ENCODE results near the gene NSMCE3. TPM values are rescaled to one million over a fixed set of nuclear protein-coding genes. Genes with fewer than 3 reads are reported as not detected.
A peak's percentile ranks its signal among the peaks of the same experiment; 100 is the strongest.

NSMCE3 gene
- total RNA-seq (2014; rRNA removed; shearing (Covaris generic)): 12.1 and 13.5 TPM in 2 replicates

DNA sequence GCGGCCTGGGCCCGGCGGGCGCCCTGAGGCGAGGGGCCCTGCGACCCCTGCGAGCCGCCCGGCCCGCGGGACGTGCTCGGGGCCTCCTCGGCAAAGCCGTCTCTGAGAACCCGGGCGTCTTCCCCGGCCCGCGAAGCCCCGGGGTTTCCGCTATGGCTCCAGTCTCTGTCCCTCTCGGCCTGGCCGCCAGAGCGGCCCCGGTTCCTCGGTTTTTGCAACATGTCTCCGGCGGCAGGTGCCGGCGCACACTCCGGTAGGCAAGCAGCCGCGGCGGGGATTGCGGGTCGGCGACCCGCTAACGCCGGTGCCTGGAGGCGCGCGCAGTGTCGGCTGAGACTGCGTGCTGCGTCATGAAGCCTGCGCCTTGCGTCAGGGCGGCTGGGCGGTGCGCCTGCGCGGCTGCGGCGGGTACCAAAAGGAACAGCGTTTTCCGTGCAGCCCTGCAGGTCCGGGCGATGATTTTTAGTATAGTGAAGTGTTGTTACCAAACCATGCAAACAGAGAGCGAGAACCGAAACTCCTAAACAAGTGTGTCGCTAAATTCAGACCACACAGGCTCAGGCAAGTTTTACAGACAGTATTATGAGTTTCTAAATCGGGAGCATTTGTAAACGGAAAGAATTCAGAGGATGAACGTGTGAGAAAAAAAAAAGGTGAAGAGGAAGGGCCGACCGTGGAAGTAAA is at the start of gene NSMCE3:
Gene NSMCE3, minus strand, starts transcription at position 338 of the 684 bp plus-strand sequence. Its CDS starts 117 bp downstream, at position 221.
- peak; percentile 59 for DNase-seq (ENCODE audit: low spot score)

DNA sequence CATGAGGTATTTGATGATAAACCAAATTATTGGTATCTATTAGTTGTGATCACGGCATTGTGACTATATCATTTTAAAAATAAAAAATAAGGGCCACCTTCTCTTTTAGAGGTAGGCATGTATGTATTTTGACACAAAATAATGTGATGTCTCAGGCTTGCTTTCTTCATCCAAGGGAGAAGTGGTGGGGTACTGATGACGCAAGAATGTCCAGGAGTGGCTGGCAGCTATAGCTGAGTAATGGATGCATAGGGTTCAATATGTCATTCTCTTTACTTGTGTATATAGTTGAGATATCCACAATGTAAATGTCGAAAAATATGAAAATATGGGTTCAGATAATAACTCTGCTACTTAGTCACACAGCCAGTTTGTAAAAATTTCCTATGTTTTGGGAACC is 46.8 kb upstream of the NSMCE3 start:
- no peak for DNase-seq (ENCODE audit: low spot score)

DNA sequence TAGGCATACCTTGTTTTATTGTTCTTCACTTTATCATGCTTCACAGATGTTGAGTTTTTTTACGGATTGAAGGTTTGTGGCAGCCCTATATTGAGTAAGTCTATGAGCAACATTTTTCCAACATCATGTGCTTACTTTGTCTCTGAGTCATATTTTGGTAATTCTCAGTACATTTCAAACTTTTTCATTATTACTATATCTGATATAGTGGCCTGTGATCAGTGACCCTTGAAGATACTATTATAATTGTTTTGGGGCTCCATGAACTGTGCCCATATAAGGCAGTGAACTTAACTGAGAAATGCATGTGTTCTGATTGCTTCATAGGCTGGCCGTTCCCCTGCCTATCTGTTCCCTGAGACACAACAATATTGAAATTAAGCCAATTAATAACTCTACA is 42.8 kb upstream of the NSMCE3 start:
- no peak for DNase-seq (ENCODE audit: low spot score)

DNA sequence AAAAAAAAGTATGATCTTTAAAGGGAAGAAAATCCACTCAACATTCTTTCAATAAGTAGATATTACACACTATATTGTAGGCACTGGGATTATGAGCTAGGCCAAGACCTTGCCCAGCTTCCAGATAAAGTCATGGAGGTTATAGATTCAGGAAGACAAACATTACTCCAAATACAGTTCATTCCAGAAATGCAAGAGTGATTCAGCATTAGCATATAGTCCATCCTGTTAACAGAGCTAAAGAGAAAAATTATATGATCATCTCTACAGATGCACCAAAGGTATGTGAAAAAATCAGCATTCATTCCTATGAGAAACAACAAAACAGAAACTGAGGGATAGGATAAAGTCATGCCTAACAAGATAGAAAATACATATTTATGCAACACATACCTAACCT is 42.1 kb upstream of the NSMCE3 start:
- DNase-seq (ENCODE audit: low spot score): no peak

DNA sequence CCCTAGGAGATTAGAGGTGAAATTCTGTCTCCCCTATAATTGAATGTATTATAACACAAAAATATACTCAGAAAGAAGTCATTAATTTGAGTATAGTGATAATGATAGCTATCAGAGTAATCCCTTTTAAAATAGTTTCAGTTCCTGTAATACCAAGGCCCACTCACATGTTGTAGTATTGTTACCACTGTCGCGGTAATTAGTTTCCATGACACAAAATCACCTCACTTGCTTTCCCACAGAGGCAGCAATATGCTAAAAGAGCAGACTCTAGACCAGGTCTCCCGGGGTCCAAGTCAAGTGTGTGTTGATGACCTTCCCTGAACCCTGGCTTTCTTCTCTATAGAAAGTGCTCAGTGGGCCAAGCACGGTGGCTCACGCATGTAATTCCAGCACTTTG is 39.5 kb upstream of the NSMCE3 start:
- no peak for DNase-seq (ENCODE audit: low spot score)

DNA sequence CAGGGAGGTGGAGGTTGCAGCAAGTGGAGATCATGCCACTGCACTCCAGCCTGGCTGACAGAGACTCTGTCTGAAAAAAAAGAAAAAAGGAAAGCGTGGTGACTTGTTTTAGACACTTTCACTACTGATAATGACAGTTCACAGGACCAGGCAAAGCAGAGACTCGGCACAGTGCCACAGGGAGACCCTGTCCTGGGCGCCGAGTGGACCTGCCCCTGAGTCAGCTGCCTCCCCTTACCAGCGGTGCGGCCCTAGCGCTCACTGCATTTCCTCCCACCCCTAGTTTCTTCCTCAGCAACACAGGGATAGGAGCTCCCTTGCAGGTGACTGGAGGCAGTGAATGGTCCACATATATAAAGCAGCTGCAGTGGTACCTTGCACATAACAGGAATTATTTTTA is 38.7 kb upstream of the NSMCE3 start:
- no peak for DNase-seq (ENCODE audit: low spot score)

DNA sequence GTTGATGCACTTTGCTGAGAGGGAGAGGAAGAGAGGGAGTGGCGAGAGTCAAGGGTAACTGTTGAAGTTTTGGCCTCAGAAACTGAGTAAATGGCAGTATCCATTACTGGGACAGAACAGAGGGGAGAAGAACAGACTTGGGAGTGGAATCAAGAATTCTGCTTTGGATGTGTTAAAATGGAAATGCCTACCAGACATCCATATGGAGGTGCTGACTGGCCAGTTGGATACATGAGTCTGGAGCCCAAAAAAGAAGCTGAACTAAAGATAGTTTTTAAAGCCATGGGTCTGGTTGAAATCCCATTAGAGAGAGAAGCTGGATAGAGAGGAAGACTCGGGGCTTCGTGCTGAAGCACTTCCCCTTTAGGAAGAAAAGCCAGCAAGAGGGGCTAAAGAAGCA is 35.9 kb upstream of the NSMCE3 start:
- DNase-seq (ENCODE audit: low spot score): no peak

DNA sequence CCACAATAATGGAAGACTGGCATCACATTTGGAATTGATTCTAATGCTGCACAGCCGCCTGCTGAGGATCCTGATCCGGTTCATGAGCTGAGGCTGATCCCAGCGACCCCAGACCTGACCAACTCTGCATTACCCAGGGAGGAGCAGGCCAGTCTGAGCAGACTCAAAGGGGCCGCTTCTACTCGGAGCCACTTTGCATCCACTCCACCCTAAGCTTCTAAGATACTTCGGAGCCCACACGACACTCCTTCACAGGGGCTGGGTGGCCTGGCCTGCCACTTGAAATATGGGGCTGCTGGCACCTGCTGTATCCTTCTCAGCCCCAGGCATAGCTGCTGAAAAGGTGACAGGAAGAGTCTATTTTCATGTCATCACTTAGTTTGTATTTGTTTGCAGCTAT is 33.2 kb upstream of the NSMCE3 start:
- DNase-seq (ENCODE audit: low spot score): no peak

DNA sequence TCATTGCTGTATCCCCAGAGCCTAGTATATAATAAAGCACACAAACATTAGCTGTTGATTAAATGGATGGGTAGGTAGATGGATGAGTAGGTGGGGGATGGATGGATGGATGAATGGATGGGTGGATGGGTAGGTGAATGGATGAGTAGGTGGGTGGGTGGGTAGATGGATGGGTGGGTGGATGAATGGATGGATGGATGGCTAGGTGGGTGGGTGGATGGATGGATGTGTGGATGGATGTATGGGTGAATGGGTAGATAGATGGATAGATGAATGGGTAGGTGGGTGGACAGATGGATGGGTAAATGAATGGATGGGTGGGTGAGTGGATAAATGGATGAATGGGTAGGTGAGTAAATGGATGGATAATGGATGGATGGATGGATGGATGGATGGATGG is 30.2 kb upstream of the NSMCE3 start:
- no peak for DNase-seq (ENCODE audit: low spot score)

DNA sequence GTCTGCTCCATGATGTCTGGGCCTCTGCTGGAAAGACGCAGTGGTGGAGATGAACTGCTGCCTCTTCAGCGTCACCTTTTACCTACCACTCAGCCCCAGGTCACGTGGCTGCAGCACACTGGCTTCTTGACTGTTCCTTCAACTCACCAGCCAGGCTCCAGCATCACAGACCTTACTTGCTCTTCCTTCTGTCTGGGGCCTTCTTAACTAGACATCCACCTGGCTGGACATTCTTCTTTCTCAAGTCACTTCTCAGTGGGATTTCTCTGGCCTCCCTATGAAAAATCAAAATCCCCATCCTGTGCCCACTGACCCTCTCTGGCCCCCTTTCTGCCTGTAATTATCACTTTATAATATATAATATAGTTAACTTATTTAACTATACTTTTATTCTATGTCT is 29.7 kb upstream of the NSMCE3 start:
- DNase-seq (ENCODE audit: low spot score): no peak

DNA sequence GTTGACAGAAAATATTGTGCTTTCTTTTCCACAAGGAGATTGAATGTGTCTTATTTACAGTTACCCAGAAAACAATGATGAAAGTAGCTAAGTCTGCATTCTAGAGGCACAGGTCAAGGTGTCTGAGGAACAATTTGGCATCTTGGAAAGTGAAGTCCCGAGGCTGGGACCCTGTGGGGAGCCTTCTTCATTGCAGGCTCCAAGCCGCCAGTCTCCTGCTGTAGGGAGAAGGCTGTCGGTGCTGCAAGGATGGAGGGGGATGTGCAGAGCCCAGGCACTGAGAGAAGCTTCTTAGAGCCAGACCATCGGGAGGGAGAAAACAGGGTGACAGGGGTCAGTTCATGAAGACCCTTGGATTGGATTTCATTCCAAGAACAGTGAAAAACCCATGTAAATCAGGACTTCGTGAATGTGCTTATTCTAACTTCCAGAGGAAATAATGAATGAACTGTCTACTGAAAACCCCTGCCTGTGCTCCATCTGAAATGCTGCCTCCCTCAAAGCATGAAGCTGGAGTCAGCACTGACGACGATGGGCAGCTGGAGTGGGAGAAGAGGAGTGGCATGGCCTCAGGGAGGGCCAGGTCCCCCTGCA is 25.2 kb upstream of the NSMCE3 start:
- DNase-seq (ENCODE audit: low spot score): no peak

DNA sequence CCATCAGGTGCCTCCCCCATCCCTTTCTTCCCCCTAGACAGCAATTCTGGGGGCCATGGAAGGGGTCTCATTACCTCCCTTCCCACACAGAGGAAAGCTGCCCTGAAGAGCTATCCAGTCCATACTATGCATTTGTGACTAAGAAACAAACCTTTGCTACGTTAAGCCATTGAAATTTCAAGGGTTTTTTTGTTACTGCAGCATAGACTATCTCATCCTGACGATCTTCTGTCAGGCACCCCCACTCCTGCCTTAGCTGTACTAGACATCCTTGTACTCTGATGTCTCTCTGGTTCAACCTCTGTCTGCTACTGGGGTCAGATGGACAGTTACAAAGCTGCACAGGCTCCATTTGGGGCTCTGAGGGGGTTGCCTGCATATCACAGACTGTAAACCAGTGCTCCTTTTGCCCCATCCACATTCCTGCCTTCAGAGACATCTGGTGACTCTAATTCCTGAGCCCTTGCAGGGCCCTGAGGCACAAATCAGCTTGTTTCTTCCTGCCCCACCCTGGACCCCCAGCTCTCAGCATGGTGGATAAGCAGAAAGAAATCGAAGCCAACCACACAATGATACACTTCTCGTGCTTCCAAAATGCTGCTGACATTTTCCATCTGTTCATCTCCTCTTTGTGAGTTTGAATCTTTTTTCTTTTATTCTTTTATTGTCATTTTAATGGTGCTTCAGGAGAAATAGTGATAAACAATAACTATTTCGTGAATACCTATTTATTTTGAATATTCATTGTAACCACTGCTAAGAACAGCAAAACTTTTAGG is 21.6 kb upstream of the NSMCE3 start:
- DNase-seq (ENCODE audit: low spot score): no peak

DNA sequence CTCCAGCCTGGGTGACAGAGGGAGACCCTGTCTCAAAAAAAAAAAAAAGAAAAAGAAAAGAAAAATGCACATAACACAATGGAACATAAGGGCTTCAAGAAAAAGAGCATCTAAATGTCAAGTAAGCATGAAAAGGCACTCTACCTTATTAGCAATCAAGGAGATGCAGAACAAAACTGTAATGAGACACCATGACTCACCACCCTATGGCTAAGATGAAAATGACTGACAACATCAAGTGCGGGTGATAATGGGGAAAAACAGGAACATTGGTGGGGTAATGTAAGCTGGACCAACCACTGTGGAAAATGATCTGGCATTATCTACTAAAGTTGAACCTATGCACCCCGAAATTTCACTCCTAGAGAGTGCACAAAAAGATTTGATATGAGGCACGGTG is 19.6 kb upstream of the NSMCE3 start:
- DNase-seq (ENCODE audit: low spot score): no peak

DNA sequence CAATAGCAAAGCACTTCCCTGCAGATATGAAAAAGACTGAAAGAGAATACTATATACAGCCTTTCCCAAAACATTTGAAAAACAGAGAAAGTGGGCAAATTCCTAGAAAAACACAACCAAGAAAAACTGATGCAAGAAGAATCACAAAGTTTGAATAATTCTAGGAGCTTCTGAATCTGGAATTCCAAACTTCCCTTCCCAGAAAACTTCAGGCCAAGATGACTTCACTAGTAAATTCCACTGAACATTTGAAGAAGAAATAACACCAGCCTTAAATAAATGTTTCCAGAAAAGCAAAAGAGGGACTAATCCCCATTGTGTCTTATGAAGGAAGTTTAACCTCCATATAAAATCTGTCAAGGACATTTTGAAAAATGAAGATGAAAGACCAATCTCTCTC is 15.8 kb upstream of the NSMCE3 start:
- no peak for DNase-seq (ENCODE audit: low spot score)

DNA sequence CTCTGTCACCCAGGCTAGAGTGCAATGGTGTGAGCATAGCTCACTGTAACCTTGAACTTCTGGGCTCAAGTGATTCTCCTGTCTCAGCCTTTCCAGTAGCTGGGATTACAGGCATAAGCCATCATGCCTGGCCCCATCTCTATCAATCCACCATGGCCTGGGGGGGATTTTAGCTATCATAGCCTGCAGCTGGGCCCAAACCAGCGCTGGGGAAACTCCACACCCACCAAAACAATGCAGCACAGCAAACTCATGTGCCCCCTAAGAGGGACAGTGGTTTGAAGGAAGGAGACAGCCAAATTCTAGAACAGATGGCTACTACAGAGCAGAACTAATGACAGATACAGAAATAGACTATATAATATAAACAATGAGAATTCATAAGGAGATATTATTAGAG is 13.8 kb upstream of the NSMCE3 start:
- no peak for DNase-seq (ENCODE audit: low spot score)

DNA sequence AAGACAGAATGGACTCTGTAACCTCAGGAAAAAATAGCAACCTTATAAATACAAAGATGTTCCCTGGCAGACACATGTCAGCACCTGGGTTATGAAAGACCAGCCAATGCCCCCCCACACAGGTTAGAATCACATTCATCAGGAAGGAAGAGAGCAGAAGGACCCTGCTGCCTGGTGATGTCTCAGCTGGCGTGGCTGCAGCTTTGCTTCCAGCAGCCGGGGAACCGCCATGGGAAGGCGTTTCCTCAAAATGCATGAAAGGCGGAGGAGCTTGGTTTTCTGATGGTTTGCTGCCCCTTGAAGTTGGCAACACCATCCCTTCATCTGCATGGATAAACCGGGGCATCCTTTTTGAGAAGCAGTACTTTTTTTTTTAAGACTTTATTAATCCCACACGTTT is 10.9 kb upstream of the NSMCE3 start:
- DNase-seq (ENCODE audit: low spot score): no peak

DNA sequence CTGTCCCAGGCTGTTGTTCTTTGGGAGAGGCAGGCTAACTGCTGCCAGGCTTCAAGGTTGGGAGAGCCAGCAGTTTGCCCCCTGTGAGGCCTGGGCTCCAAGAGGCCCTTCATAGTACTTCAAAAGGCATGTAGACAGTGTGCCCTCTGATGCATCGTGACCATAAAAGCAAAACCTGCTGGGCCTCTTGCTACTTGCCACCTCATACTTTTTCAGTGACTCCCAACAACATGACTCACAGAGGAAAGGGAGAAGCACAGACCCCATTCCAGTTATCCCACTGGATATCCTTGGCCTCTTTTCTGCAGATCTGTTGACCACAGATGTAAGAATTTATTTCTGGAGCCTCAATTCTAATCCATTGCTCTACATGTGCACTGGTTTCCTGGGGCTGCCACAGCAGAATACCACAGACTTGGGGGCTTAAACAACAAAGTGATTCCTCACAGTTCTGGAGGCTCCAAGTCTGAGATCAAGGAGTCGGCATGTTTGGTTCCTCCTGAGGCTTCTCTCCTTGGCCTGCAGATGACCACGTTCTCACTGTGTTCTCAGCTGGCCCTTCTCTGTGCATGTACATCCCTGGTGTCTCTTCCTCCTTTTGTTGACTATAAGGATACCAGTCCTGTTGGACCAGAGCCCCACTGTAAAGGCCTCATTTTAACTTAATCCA is 8.9 kb upstream of the NSMCE3 start:
- peak; percentile 51 for DNase-seq (ENCODE audit: low spot score)

DNA sequence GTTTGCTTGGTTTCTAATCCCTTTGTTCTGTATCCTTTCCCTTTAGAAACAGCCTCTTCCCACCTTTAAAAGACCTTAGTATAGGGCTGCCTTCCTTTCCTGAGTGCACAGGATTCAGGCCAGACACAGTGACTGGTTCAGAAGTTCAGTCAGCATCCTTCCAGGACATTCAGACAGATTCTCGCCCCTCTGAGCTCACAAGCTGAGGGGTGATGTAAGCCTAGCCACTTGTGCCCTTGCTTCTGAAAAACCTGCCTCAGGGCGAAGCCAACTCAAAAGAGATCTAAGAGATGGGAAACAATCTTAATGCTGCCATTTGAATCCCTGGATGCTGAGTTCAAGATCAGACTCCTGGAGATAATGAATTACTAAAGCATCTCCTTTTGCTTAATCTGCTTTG is 6.7 kb upstream of the NSMCE3 start:
- no peak for DNase-seq (ENCODE audit: low spot score)

DNA sequence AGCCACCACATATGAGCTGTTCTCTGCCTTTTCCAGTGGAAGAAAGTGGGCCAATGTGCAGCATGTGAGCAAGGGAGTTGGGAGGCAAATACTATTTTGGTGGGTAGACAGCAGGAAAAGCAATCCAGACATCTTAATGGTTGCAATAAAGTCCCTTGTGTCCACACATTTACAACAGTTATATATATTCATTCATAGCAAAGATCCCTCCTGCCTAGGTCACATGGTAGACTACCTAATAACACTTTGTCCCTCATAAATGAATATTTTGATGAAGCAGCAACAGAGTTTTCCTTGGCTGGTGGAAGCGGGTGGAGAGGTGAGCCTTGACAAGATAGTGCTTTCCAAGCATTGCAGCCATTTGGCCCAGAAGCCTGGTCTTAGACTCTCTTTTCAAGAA is 6.2 kb upstream of the NSMCE3 start:
- no peak for DNase-seq (ENCODE audit: low spot score)

DNA sequence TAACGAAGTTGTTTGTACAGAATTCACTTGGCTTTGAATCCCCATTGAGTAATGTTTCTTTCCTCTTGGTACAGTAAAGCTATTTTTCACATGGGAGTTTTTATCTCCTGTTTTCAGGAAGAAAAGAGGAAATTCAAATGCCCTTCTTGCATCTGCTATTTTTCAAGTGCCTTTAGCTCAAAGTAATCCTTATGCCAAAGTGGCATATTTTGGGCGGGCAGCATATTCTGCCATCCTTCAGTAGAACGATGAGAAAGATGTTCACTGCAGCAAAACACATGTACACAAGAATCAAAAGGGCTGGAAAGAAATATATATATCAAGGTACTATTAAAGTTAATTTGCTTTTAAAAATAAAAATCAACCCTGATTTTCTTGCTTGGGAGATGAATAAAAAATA is 5.3 kb upstream of the NSMCE3 start:
- no peak for DNase-seq (ENCODE audit: low spot score)

DNA sequence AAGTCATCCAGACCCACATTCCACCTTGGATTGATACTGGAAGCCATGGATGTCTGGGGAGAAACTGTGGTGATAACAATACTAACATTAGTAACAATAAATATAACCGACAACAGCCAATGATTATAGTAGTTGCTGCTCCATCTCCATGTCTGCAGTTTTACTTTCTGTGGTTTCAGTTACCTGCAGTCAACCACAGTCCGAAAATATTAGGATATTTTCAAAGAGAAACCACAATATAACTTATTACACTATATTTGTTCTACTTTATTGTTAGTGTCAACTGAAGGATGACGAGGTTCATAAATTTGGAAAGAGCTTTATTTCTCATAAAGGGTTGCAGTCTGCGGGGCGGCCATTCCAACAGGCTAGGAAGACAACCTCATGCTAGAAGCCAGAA is 2.6 kb upstream of the NSMCE3 start:
- DNase-seq (ENCODE audit: low spot score): no peak

DNA sequence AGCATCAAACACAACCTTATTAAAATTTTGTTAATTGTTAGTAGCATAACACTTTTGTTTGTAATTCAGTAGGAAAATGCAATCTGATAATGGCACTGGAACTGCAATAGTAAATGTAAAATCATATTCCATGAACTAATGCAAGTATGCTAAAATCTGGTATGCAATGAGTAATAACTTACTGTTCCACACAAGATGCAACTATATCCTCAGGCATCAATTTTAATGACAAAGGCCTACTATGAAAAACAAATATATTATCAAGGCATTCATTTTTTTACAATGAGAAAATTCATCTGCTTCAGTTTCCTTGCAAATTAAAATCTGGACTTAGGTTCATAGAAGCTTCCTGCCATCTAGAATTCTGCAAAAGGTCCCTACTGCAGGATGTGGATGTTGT is 1.4 kb upstream of the NSMCE3 start:
- DNase-seq (ENCODE audit: low spot score): no peak
